PC-3 (cell line): Measurements from ENCODE around the gene HAP1.

ENCODE experiments used
- EZH2 ChIP-seq: fragments of 300-600 bp; sonication (generic); IDR thresholded peaks from one replicate; pipeline ENCODE4 v1.6.1; 2017; ENCODE audit warnings: antibody characterized with exemption, mild to moderate bottlenecking, low read length; ENCODE audit not compliant: unreplicated experiment
- EZH2phosphoT487 ChIP-seq: fragments of 300-600 bp; sonication (generic); IDR thresholded peaks from 2 replicates; pipeline ENCODE4 v1.6.1; 2018; ENCODE audit warnings: mild to moderate bottlenecking, antibody characterized with exemption, low read length, borderline replicate concordance
- TF ChIP-seq, protein P1 (sequence below): fragments of 300-600 bp; sonication (generic); conservative IDR thresholded peaks from 2 replicates; pipeline ENCODE4 v1.5.1; 2017; ENCODE audit warnings: antibody characterized with exemption, low read depth, mild to moderate bottlenecking, low read length

DNA sequence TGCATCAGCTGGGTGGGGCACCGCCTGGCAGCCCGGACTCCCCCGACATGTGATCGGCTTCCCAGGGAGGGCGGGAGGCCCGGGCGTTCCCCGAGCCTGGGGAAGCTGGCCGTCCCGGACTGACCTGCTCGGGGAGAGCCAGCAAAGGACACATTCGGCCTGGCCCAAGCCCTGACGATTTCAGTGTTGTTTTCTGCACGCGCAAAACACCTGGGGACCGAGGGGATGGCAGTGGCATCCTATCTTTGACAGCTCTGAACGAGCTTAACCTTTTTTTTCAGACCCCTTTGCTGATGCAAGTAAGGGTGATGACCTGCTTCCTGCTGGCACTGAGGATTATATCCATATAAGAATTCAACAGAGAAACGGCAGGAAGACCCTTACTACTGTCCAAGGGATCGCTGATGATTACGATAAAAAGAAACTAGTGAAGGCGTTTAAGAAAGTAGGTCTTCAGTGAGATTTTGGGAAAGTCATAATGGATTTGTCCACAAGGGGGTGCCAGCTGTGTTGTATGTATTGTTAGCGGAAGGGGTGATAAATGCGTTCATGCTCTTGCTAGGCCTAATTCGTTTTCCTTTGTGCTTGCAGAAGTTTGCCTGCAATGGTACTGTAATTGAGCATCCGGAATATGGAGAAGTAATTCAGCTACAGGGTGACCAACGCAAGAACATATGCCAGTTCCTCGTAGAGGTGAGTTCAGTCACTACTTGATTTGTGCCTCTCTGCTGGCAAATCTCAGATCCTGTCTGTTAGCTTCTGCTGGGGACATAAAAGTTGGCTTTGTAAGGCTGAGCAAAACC lies 44.7 kb downstream of the HAP1 start:
- TF ChIP-seq, protein P1, sequence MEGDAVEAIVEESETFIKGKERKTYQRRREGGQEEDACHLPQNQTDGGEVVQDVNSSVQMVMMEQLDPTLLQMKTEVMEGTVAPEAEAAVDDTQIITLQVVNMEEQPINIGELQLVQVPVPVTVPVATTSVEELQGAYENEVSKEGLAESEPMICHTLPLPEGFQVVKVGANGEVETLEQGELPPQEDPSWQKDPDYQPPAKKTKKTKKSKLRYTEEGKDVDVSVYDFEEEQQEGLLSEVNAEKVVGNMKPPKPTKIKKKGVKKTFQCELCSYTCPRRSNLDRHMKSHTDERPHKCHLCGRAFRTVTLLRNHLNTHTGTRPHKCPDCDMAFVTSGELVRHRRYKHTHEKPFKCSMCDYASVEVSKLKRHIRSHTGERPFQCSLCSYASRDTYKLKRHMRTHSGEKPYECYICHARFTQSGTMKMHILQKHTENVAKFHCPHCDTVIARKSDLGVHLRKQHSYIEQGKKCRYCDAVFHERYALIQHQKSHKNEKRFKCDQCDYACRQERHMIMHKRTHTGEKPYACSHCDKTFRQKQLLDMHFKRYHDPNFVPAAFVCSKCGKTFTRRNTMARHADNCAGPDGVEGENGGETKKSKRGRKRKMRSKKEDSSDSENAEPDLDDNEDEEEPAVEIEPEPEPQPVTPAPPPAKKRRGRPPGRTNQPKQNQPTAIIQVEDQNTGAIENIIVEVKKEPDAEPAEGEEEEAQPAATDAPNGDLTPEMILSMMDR, result peak; percentile 64
- TF ChIP-seq EZH2phosphoT487, result no peak
- TF ChIP-seq EZH2, result no peak
